ENCODE measurements around the gene ASCC1. TPM values are rescaled to one million over a fixed set of nuclear protein-coding genes. Genes with fewer than 3 reads are reported as not detected.

ASCC1 gene
- total and polyA plus RNA-seq, 2 of the 13 experiments (the other 11 are each of a cell fraction or from before 2014, with no cell fraction given) = 21.6 to 30.1 TPM

- TF ChIP-seq TGIF2 (CRISPR knock-in tag; IDR thresholded peaks at IDR 0.05) (no peak), EZH2 (conservative IDR thresholded peaks at IDR 0.05; ENCODE audit: low read depth, low read length) (no peak), TAF1 (CRISPR knock-in tag; IDR thresholded peaks at IDR 0.05) (no peak), HNRNPLL (IDR thresholded peaks at IDR 0.05; ENCODE audit: low read depth, low read length, poor library complexity, severe bottlenecking) (no peak), SAP130 (CRISPR knock-in tag; IDR thresholded peaks at IDR 0.05; ENCODE audit: low read depth) (peak; percentile 65; the same call in 1 of the 2 replicates), ZNF670 (CRISPR knock-in tag; IDR thresholded peaks at IDR 0.05; ENCODE audit: borderline replicate concordance) (no peak), ZNF576 (CRISPR knock-in tag; IDR thresholded peaks at IDR 0.05) (no peak), PHF8 (CRISPR knock-in tag; IDR thresholded peaks at IDR 0.05) (no peak), CREB3 (CRISPR knock-in tag; IDR thresholded peaks at IDR 0.05) (no peak), ZNF432 (CRISPR knock-in tag; IDR thresholded peaks at IDR 0.05; ENCODE audit: borderline replicate concordance) (no peak), MTF2 (CRISPR knock-in tag; IDR thresholded peaks at IDR 0.05; ENCODE audit: borderline replicate concordance) (no peak), RERE (CRISPR knock-in tag; IDR thresholded peaks at IDR 0.05; ENCODE audit: low read depth) (no peak), ZNF879 (CRISPR knock-in tag; IDR thresholded peaks at IDR 0.05) (no peak), TBP (CRISPR knock-in tag; IDR thresholded peaks at IDR 0.05) (no peak), CHCHD3 (CRISPR knock-in tag; IDR thresholded peaks at IDR 0.05) (no peak), ZNF337 (CRISPR knock-in tag; IDR thresholded peaks at IDR 0.05; ENCODE audit: borderline replicate concordance, low read depth) (no peak), ZFAT (CRISPR knock-in tag; conservative IDR thresholded peaks at IDR 0.05) (no peak), FOXA3 (CRISPR knock-in tag; IDR thresholded peaks at IDR 0.05) (0 out of 2 replicates have a peak, but pooled peaks have one; percentile 38), ZNF431 (CRISPR knock-in tag; IDR thresholded peaks at IDR 0.05; ENCODE audit: borderline replicate concordance, low read depth) (no peak), SYNCRIP (IDR thresholded peaks at IDR 0.05; ENCODE audit: insufficient read depth, low read depth, low read length) (no peak), ZMAT3 (CRISPR knock-in tag; conservative IDR thresholded peaks at IDR 0.05) (no peak), NFIC (IDR thresholded peaks at IDR 0.05; ENCODE audit: low read length) (no peak), ZNF256 (CRISPR knock-in tag; conservative IDR thresholded peaks at IDR 0.05) (no peak), RBM22 (optimal IDR thresholded peaks at IDR 0.05; ENCODE audit: low read length) (no peak), IRX3 (CRISPR knock-in tag; IDR thresholded peaks at IDR 0.05; ENCODE audit: borderline replicate concordance, low read depth) (no peak), NR2C2 (CRISPR knock-in tag; IDR thresholded peaks at IDR 0.05; ENCODE audit: borderline replicate concordance) (peak; percentile 84), ZNF570 (CRISPR knock-in tag; IDR thresholded peaks at IDR 0.05; ENCODE audit: borderline replicate concordance) (no peak)
Observed at GRCh38 chr10:72068901-72069446, 147.1 kb downstream of the ASCC1 start (continued).

Measured in HepG2 (cell line).